Stomach (tissue), 9 donors: ENCODE data around the gene CCDC149. TPM values are rescaled to one million over a fixed set of nuclear protein-coding genes. Genes with fewer than 3 reads are reported as not detected.

Source experiments
- DNase-seq, 2 donors: peaks; one replicate each; pipeline versions ENCODE4 v3.0.0 to v3.0.0-alpha.2; 2013 to 2019
- H3K27ac ChIP-seq, 5 donors: fragments of 200-600 bp in 4 of 5; sonication (generic) in 4 of 5; one replicate each; pipeline ENCODE4 v1.5.1; 2013 to 2019; ENCODE audit warnings: mild to moderate bottlenecking in 1 of 5, moderate library complexity in 1 of 5
- H3K27me3 ChIP-seq, 3 donors: fragments of 200-600 bp; sonication (generic); one replicate each; pipeline ENCODE4 v1.5.1; 2017 to 2019; ENCODE audit warnings: mixed run types in 1 of 3
- H3K36me3 ChIP-seq, 4 donors: fragments of 200-600 bp; sonication (generic); 1 replicate in 3 of 4; 2 replicates in 1 of 4; pipeline ENCODE4 v1.5.1; 2016 to 2019
- H3K4me1 ChIP-seq, 4 donors: fragments of 200-600 bp; sonication (generic); one replicate each; pipeline ENCODE4 v1.5.1; 2016 to 2019
- H3K4me3 ChIP-seq, 4 donors: fragments of 200-600 bp; sonication (generic) in 3 of 4; one replicate each; pipeline ENCODE4 v1.5.1; 2016 to 2019; ENCODE audit warnings: mild to moderate bottlenecking in 1 of 4
- H3K9me3 ChIP-seq, 4 donors: fragments of 200-600 bp; sonication (generic); one replicate each; pipeline ENCODE4 v1.5.1; 2016 to 2019
- CTCF ChIP-seq, 7 experiments: fragments of 450-650 bp in 4 of 7; fragments of 200-600 bp in 3 of 7; sonication (generic) in 3 of 7; IDR thresholded peaks; one replicate each; pipeline ENCODE4 v1.5.1; 2016 to 2019; ENCODE audit warnings: antibody characterized with exemption in 7 of 7, control low read depth in 2 of 7, mild to moderate bottlenecking in 1 of 7
- EP300 ChIP-seq: sonication (generic); formaldehyde crosslinking; IDR thresholded peaks from one replicate; pipeline ENCODE4 v1.6.1; 2017; ENCODE audit warnings: antibody characterized with exemption
- POLR2A ChIP-seq, 4 donors: fragments of 450-650 bp; IDR thresholded peaks; one replicate each; pipeline ENCODE4 v1.6.1; 2016; ENCODE audit warnings: antibody characterized with exemption in 4 of 4, control low read depth in 2 of 4, mild to moderate bottlenecking in 1 of 4, moderate library complexity in 1 of 4
- POLR2AphosphoS5 ChIP-seq, 3 donors: sonication (generic); formaldehyde crosslinking; IDR thresholded peaks; one replicate each; pipeline ENCODE4 v1.6.1; 2016; ENCODE audit warnings: antibody characterized with exemption in 3 of 3
- WGBS, 5 donors: extraction: QIAGEN DNeasy Blood & Tissue Kit in 3 of 5; methylation state at CpG; one replicate each; pipeline versions ENCODE4 v1.1.5 to v1.1.7; 2013 to 2018; 5-methylcytosine and 5-hydroxymethylcytosine counted together
- intact Hi-C: fragments of 100-400 bp; cut with DNase I; formaldehyde crosslinking; loops from one replicate; pipeline ENCODE4 v1.15.1; 2023; ENCODE audit warnings: low total_unique reads
- polyA plus RNA-seq, 3 donors: library from polyadenylated mRNA; stranded (reverse); fragments of 200-250 nt; gene quantifications; one replicate each; pipeline ENCODE4 v1.2.3, GENCODE V29; 2013
- total RNA-seq, 5 donors: library from RNA; depleted of rRNA; stranded (reverse); fragments of >200 nt; gene quantifications; one replicate each; pipeline versions ENCODE4 v1.1.0 to v1.2.3, GENCODE V29; 2014 to 2016
- donor health status: healthy with polysubstance abuse.
- donor health status: Bipolar disorder and iron deficiency.
- donor health status: healthy.

The CCDC149 gene
- total and polyA plus RNA-seq, 8 donors = 7.0 to 70.6 (median 16.9) TPM

GRCh38 chr4:24937176-24937916, 24.5 kb upstream of the CCDC149 start:
- TF ChIP-seq POLR2A (IDR thresholded peaks at IDR 0.05) (no peak), EP300 (no peak), POLR2AphosphoS5 (IDR thresholded peaks at IDR 0.05) (no peak), CTCF (IDR thresholded peaks at IDR 0.05) (no peak)
- Histone ChIP-seq H3K9me3 (peaks cover 0 to 25% (median 16%) of the 10 kb centered on the region in 4 donors), H3K36me3 (no peaks in the 10 kb centered on the region), H3K27me3 (no peaks in the 10 kb centered on the region), H3K27ac (no peak overlapping the region), H3K4me1 (no peaks in the 10 kb centered on the region), H3K4me3 (no peak overlapping the region)
- DNase-seq = no peak
- intact Hi-C loops = no loop called here
- WGBS, 5 donors = 75 to 91% (median 88%) methylated on average over 5 of the region's 5 CpGs

DNA sequence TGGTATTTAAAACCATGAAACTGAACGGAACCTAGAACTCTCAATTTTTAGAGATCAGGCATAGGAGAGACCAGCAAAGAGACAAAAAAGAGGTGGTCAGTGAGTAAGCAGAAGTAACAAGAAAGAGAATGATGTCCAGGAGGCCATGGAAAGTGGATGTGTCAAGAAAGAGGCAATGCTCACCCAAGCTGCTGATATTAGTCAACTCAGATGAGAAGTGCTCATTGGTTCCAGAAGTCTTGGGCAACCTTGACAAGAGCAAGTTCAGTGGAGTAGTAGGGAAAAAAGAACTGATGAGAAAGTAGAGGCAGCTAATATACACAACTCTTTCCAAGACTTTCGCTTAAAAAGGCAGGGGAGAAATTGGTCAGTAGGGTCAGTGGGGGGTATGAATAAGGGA, 23.0 kb upstream of the CCDC149 start:
- no peak for DNase-seq
- WGBS, 5 donors = 93 to 100% (median 94%) methylated on average over 2 of the region's 2 CpGs
- Histone ChIP-seq H3K4me1 (no peaks in the 10 kb centered on the region), H3K36me3 (no peaks in the 10 kb centered on the region), H3K9me3 (peaks cover 0 to 25% (median 16%) of the 10 kb centered on the region in 4 donors), H3K27ac (no peak overlapping the region), H3K4me3 (no peak overlapping the region), H3K27me3 (no peaks in the 10 kb centered on the region)
- intact Hi-C loops = no loop called here
- TF ChIP-seq POLR2A (IDR thresholded peaks at IDR 0.05) = no peak

DNA sequence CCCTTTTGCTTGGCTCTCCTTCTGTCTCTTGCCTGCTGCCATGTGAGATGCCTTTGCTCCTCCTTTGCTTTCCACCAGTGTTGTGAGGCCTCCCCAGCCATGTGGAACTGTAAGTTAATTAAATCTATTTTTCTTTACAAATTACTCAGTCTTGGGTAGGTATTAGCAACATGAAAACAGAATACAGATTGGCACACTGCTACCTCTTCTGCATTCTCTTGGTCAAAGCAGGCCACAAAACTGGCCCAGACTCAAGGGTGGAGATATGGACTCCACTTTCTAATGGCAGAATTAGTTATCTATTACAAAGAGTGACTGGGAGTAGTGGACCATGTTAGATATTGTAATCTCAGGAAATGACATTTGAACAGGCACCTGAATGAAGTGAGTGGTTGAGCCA, 21.5 kb upstream of the CCDC149 start:
- no peak for TF ChIP-seq EP300
- TF ChIP-seq CTCF (IDR thresholded peaks at IDR 0.05) = no peak
- no peak for TF ChIP-seq POLR2A (IDR thresholded peaks at IDR 0.05)
- TF ChIP-seq POLR2AphosphoS5 (IDR thresholded peaks at IDR 0.05) = no peak
- no peaks in the 10 kb centered on the region for H3K36me3 ChIP-seq

GRCh38 chr4:24933684-24934275, 20.9 kb upstream of the CCDC149 start:
- Histone ChIP-seq H3K27ac (no peak overlapping the region), H3K4me3 (no peak overlapping the region), H3K36me3 (no peaks in the 10 kb centered on the region), H3K9me3 (peaks cover 0 to 25% (median 16%) of the 10 kb centered on the region in 4 donors), H3K4me1 (no peaks in the 10 kb centered on the region), H3K27me3 (no peaks in the 10 kb centered on the region)
- DNase-seq = no peak
- TF ChIP-seq POLR2AphosphoS5 (IDR thresholded peaks at IDR 0.05) (no peak), POLR2A (IDR thresholded peaks at IDR 0.05) (no peak), CTCF (IDR thresholded peaks at IDR 0.05) (no peak), EP300 (no peak)
- WGBS, 5 donors = 38 to 90% (median 65%) methylated on average over 1 of the region's 1 CpG
- intact Hi-C loops = no loop called here

More for the DNA sequence above, 21.5 kb upstream of the CCDC149 start:
- peaks cover 0 to 25% (median 16%) of the 10 kb centered on the region in 4 donors for H3K9me3 ChIP-seq
- H3K27ac ChIP-seq = no peak overlapping the region
- no peak for DNase-seq
- no peak overlapping the region for H3K4me3 ChIP-seq
- H3K27me3 ChIP-seq = no peaks in the 10 kb centered on the region
- no peaks in the 10 kb centered on the region for H3K4me1 ChIP-seq
- intact Hi-C loops = no loop called here
